Fibroblast of pulmonary artery (primary cell): ENCODE data around the gene ZFAND6.
"Not testable (repeated sequence)": the region's sequence is repeated elsewhere in the genome, so short reads cannot be mapped to it uniquely, and the experiment has no call there.

Source experiments
- DNase-seq: peaks from one replicate; pipeline ENCODE4 v3.0.0-alpha.2; 2010; ENCODE audit warnings: low read depth
- H3K4me3 ChIP-seq: replicated peaks from 2 replicates; pipeline ENCODE4 v1.5.1; 2011; ENCODE audit warnings: low read depth, mild to moderate bottlenecking, control low read depth, low read length, moderate library complexity
- TF ChIP-seq, protein P1 (sequence below): IDR thresholded peaks from 2 replicates; pipeline ENCODE4 v1.5.1; 2011; ENCODE audit warnings: mild to moderate bottlenecking, control low read depth, low read length, inconsistent platforms; ENCODE audit errors: missing control alignments

ZFAND6 gene

GRCh38 chr15:80058851-80059785 is at the start of gene ZFAND6:
ZFAND6 (plus strand) TSS chr15:80059676; CDS start chr15:80120345, 60,669 bp downstream.
- peak within 1 kb of the TSS; percentile 68 for H3K4me3 ChIP-seq
- DNase-seq: peak; percentile 91
- TF ChIP-seq, protein P1, sequence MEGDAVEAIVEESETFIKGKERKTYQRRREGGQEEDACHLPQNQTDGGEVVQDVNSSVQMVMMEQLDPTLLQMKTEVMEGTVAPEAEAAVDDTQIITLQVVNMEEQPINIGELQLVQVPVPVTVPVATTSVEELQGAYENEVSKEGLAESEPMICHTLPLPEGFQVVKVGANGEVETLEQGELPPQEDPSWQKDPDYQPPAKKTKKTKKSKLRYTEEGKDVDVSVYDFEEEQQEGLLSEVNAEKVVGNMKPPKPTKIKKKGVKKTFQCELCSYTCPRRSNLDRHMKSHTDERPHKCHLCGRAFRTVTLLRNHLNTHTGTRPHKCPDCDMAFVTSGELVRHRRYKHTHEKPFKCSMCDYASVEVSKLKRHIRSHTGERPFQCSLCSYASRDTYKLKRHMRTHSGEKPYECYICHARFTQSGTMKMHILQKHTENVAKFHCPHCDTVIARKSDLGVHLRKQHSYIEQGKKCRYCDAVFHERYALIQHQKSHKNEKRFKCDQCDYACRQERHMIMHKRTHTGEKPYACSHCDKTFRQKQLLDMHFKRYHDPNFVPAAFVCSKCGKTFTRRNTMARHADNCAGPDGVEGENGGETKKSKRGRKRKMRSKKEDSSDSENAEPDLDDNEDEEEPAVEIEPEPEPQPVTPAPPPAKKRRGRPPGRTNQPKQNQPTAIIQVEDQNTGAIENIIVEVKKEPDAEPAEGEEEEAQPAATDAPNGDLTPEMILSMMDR: no peak

- DNase-seq: peak; percentile 16
- H3K4me3 ChIP-seq: no peak overlapping the region
- TF ChIP-seq, protein P1: no peak
Observed at GRCh38 chr15:80010131-80010673, 49.3 kb upstream of the ZFAND6 start.

GRCh38 chr15:80011041-80011523 is 48.4 kb upstream of the ZFAND6 start:
- not testable (repeated sequence) for H3K4me3 ChIP-seq
- peak; percentile 50 for DNase-seq

DNA sequence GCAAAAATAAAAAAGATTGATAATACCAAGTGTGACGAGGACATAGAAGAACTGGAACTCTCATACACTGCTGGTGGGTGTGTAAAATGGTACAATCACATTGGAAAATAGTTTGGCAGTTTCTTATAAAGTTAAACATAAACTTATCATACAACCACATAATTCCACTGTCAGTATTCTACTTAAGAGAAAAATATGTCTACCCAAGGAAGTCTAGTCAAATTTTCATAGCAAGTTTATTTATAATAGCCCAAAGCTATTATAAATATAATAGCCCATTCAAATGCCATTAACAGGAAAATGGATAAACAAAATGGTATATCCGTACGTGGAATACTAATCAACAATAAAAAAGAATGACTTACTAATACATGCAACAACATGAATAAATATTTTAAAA is 47.9 kb upstream of the ZFAND6 start:
- no peak for DNase-seq
- no peak overlapping the region for H3K4me3 ChIP-seq
- TF ChIP-seq, protein P1: no peak

- H3K4me3 ChIP-seq: no peak overlapping the region
- no peak for DNase-seq
- TF ChIP-seq, protein P1: no peak
Observed at GRCh38 chr15:80012060-80012726, 47.3 kb upstream of the ZFAND6 start.

DNA sequence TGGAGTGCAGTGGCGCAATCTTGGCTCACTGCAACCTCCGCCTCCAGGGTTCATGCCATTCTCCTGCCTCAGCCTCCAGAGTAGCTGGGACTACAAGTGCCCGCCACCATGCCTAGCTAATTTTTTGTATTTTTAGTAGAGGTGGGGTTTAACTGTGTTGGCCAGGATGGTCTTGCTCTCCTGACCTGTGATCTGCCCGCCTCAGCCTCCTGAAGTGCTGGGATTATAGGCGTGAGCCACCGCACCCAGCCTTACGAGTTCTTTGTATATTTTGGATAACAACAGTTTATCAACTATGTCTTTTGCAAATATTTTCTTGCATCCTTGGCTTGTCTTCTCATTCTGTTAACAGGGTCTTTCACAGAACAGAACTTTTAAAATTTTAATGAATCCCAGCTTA is 45.3 kb upstream of the ZFAND6 start:
- not testable (repeated sequence) for H3K4me3 ChIP-seq, DNase-seq

DNA sequence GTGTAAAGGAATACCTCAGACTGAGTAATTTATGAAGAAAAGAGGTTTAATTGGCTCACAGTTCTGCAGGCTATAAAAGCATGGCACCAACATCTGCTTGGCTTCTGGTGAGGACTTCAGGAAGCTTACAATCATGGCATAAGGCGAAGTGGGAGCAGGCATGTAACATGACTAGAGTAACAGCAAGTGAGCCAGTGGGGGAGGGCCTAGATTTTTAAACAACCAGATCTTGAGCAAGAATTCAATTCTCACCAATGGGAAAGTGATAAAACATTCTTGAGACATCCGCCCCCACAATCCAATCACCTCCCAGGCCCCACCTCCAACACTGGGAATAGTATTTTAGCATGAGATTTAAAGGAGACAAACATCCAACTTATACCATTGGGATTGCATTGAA is 44.3 kb upstream of the ZFAND6 start:
- no peak for DNase-seq
- H3K4me3 ChIP-seq: no peak overlapping the region
- TF ChIP-seq, protein P1: no peak

DNA sequence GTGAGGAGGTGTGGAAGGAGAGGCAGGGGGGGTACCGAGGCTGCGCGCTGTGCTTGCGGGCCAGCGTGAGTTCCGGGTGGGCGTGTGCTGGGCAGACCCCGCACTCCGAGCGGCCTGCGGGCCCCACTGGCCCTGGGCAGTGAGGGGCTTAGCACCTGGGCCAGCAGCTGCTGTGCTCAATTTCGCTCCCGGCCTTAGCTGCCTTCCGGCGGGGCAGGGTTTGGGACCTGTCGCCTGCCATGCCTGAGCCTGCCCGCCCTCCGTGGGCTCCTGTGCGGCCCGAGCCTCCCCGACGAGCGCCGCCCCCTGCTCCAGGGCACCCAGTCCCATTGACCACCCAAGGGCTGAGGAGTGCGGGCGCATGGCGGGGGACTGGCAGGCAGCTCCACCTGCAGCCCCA is 43.0 kb upstream of the ZFAND6 start:
- H3K4me3 ChIP-seq, DNase-seq: not testable (repeated sequence)

GRCh38 chr15:80017139-80017538 is 42.3 kb upstream of the ZFAND6 start:
- H3K4me3 ChIP-seq: not testable (repeated sequence)

More at GRCh38 chr15:80017139-80017538, 42.3 kb upstream of the ZFAND6 start:
- not testable (repeated sequence) for DNase-seq
